ENCODE measurements around the gene UGT3A2. TPM values are rescaled to one million over a fixed set of nuclear protein-coding genes. Genes with fewer than 3 reads are reported as not detected.

The UGT3A2 gene
- total RNA-seq, 1 donor from 2014 or later, result 7.2 TPM

- Mint-ChIP-seq H3K27ac (ENCODE audit: unreplicated experiment) (no peak overlapping the region), H3K4me1 (ENCODE audit: unreplicated experiment) (peaks cover 11% of the 10 kb centered on the region), H3K36me3 (ENCODE audit: low read depth, unreplicated experiment) (no peaks in the 10 kb centered on the region), H3K4me3 (ENCODE audit: unreplicated experiment) (no peak overlapping the region), H3K27me3 (ENCODE audit: unreplicated experiment) (peaks cover 2% of the 10 kb centered on the region), H3K9me3 (ENCODE audit: unreplicated experiment) (no peaks in the 10 kb centered on the region)
- no peak for TF ChIP-seq CTCF (IDR thresholded peaks at IDR 0.05; ENCODE audit: unreplicated experiment)
- no peak for DNase-seq (ENCODE audit: low spot score)
Observed at GRCh38 chr5:35999547-35999946, 67.1 kb downstream of the UGT3A2 start.

- peaks cover 4% of the 10 kb centered on the region for H3K4me1 Mint-ChIP-seq (ENCODE audit: unreplicated experiment)
- no peaks in the 10 kb centered on the region for H3K9me3 Mint-ChIP-seq (ENCODE audit: unreplicated experiment)
- no peak for DNase-seq (ENCODE audit: low spot score)
- no peak overlapping the region for H3K4me3 Mint-ChIP-seq (ENCODE audit: unreplicated experiment)
- no peak overlapping the region for H3K27ac Mint-ChIP-seq (ENCODE audit: unreplicated experiment)
- H3K27me3 Mint-ChIP-seq (ENCODE audit: unreplicated experiment), result peaks cover 2% of the 10 kb centered on the region
- no peak for TF ChIP-seq CTCF (IDR thresholded peaks at IDR 0.05; ENCODE audit: unreplicated experiment)
- H3K36me3 Mint-ChIP-seq (ENCODE audit: low read depth, unreplicated experiment), result no peaks in the 10 kb centered on the region
Observed at GRCh38 chr5:35996076-35996475, 70.6 kb downstream of the UGT3A2 start.

- Mint-ChIP-seq H3K36me3 (ENCODE audit: low read depth, unreplicated experiment) (no peaks in the 10 kb centered on the region), H3K4me3 (ENCODE audit: unreplicated experiment) (peak within 1 kb of the TSS; percentile 57), H3K27me3 (ENCODE audit: unreplicated experiment) (peaks cover 5% of the 10 kb centered on the region), H3K4me1 (ENCODE audit: unreplicated experiment) (peaks cover 10% of the 10 kb centered on the region), H3K9me3 (ENCODE audit: unreplicated experiment) (no peaks in the 10 kb centered on the region), H3K27ac (ENCODE audit: unreplicated experiment) (no peak within 1 kb of the TSS)
- peak; percentile 25 for DNase-seq (ENCODE audit: low spot score)
- TF ChIP-seq CTCF (IDR thresholded peaks at IDR 0.05; ENCODE audit: unreplicated experiment), result no peak
Observed at GRCh38 chr5:35990941-35991611, 75.6 kb downstream of the UGT3A2 start, which contains the start of gene UGT3A1. Gene UGT3A1, minus strand, starts transcription at chr5:35991390. Its CDS starts 150 bp downstream, at chr5:35991240.

GRCh38 chr5:35990520-35990919 is 76.2 kb downstream of the UGT3A2 start:
- Mint-ChIP-seq H3K4me1 (ENCODE audit: unreplicated experiment) (peaks cover 10% of the 10 kb centered on the region), H3K9me3 (ENCODE audit: unreplicated experiment) (no peaks in the 10 kb centered on the region), H3K4me3 (ENCODE audit: unreplicated experiment) (peak overlapping the region; percentile 13), H3K27ac (ENCODE audit: unreplicated experiment) (no peak overlapping the region), H3K36me3 (ENCODE audit: low read depth, unreplicated experiment) (no peaks in the 10 kb centered on the region), H3K27me3 (ENCODE audit: unreplicated experiment) (peaks cover 5% of the 10 kb centered on the region)
- DNase-seq (ENCODE audit: low spot score), result no peak
- no peak for TF ChIP-seq CTCF (IDR thresholded peaks at IDR 0.05; ENCODE audit: unreplicated experiment)

- H3K4me1 Mint-ChIP-seq (ENCODE audit: unreplicated experiment), result peaks cover 10% of the 10 kb centered on the region
- H3K36me3 Mint-ChIP-seq (ENCODE audit: low read depth, unreplicated experiment), result no peaks in the 10 kb centered on the region
- no peaks in the 10 kb centered on the region for H3K9me3 Mint-ChIP-seq (ENCODE audit: unreplicated experiment)
- no peak overlapping the region for H3K4me3 Mint-ChIP-seq (ENCODE audit: unreplicated experiment)
- H3K27ac Mint-ChIP-seq (ENCODE audit: unreplicated experiment), result no peak overlapping the region
- TF ChIP-seq CTCF (IDR thresholded peaks at IDR 0.05; ENCODE audit: unreplicated experiment), result no peak
- no peak for DNase-seq (ENCODE audit: low spot score)
- H3K27me3 Mint-ChIP-seq (ENCODE audit: unreplicated experiment), result peaks cover 2% of the 10 kb centered on the region
Observed at GRCh38 chr5:35988529-35988928, 78.2 kb downstream of the UGT3A2 start.

Measured in endothelial cell (in vitro differentiated cells).